ENCODE data around the gene AMACR.

- no peak for TF ChIP-seq CTCF (IDR thresholded peaks at IDR 0.05; ENCODE audit: poor library complexity)
- no peak for TF ChIP-seq EZH2phosphoT487 (IDR thresholded peaks at IDR 0.05; ENCODE audit: low read depth, severe bottlenecking, unreplicated experiment)
Measured at GRCh38 chr5:33958176-33958575, 49.7 kb downstream of the AMACR start.

All from hepatocyte (in vitro differentiated cells).